ENCODE data around the gene SSPN.
A peak's percentile ranks its signal among the peaks of the same experiment; 100 is the strongest.

Gene SSPN

GRCh38 chr12:26286186-26286585 lies 90.8 kb downstream of the SSPN start:
- H3K4me3 ChIP-seq (ENCODE audit: low read length), result no peak overlapping the region
- DNase-seq (ENCODE audit: low read depth), result no peak
- TF ChIP-seq CTCF (IDR thresholded peaks at IDR 0.05; ENCODE audit: insufficient read depth, low read depth, low read length, missing control alignments), result no peak

GRCh38 chr12:26287671-26288381 lies 92.5 kb downstream of the SSPN start:
- DNase-seq (ENCODE audit: low read depth), result peak; percentile 85
- H3K4me3 ChIP-seq (ENCODE audit: low read length), result no peak overlapping the region
- TF ChIP-seq CTCF (IDR thresholded peaks at IDR 0.05; ENCODE audit: insufficient read depth, low read depth, low read length, missing control alignments), result no peak

- TF ChIP-seq CTCF (IDR thresholded peaks at IDR 0.05; ENCODE audit: insufficient read depth, low read depth, low read length, missing control alignments), result no peak
- DNase-seq (ENCODE audit: low read depth), result no peak
These were observed 95.2 kb downstream of the SSPN start for GRCh38 chr12:26290565-26290964.

GRCh38 chr12:26292596-26292995 lies 97.2 kb downstream of the SSPN start:
- TF ChIP-seq CTCF (IDR thresholded peaks at IDR 0.05; ENCODE audit: insufficient read depth, low read depth, low read length, missing control alignments), result no peak

More at GRCh38 chr12:26290565-26290964, 95.2 kb downstream of the SSPN start:
- no peak overlapping the region for H3K4me3 ChIP-seq (ENCODE audit: low read length)

GRCh38 chr12:26293612-26294011 lies 98.2 kb downstream of the SSPN start:
- H3K4me3 ChIP-seq (ENCODE audit: low read length), result no peak overlapping the region
- TF ChIP-seq CTCF (IDR thresholded peaks at IDR 0.05; ENCODE audit: insufficient read depth, low read depth, low read length, missing control alignments), result no peak
- DNase-seq (ENCODE audit: low read depth), result peak; percentile 20

More at GRCh38 chr12:26292596-26292995, 97.2 kb downstream of the SSPN start:
- peak; percentile 64 for DNase-seq (ENCODE audit: low read depth)
- no peak overlapping the region for H3K4me3 ChIP-seq (ENCODE audit: low read length)

GRCh38 chr12:26295001-26295400 lies 99.6 kb downstream of the SSPN start:
- H3K4me3 ChIP-seq (ENCODE audit: low read length), result no peak overlapping the region
- DNase-seq (ENCODE audit: low read depth), result no peak
- no peak for TF ChIP-seq CTCF (IDR thresholded peaks at IDR 0.05; ENCODE audit: insufficient read depth, low read depth, low read length, missing control alignments)
